Endodermal cell (in vitro differentiated cells): ENCODE measurements around the gene RBM28. TPM values are rescaled to one million over a fixed set of nuclear protein-coding genes. Genes with fewer than 3 reads are reported as not detected.

Source experiments
- DNase-seq: peaks from one replicate; pipeline ENCODE4 v3.0.0-alpha.2; 2017
- H3K27ac ChIP-seq: 2 replicates; pipeline ENCODE4 v1.5.1; 2013; ENCODE audit warnings: mild to moderate bottlenecking, low read depth, low read length, moderate library complexity
- H3K27me3 ChIP-seq: 2 replicates; pipeline ENCODE4 v1.6.1; 2013; ENCODE audit warnings: mild to moderate bottlenecking, low read length, moderate library complexity; ENCODE audit not compliant: insufficient read depth, control insufficient read depth, poor library complexity, severe bottlenecking
- H3K36me3 ChIP-seq: 2 replicates; pipeline ENCODE4 v1.7.0; 2013; ENCODE audit warnings: mild to moderate bottlenecking, low read length, moderate library complexity; ENCODE audit not compliant: control insufficient read depth, insufficient read depth
- H3K4me1 ChIP-seq: one replicate; pipeline ENCODE4 v1.7.0; 2013; ENCODE audit warnings: low read length; ENCODE audit not compliant: control insufficient read depth, insufficient read depth
- H3K4me3 ChIP-seq: 2 replicates; pipeline ENCODE4 v1.5.1; 2013; ENCODE audit warnings: mild to moderate bottlenecking, low read length, moderate library complexity
- H3K9ac ChIP-seq: 2 replicates; pipeline ENCODE4 v1.6.1; 2013; ENCODE audit warnings: mild to moderate bottlenecking, low read length, moderate library complexity; ENCODE audit not compliant: poor library complexity, severe bottlenecking; ENCODE audit errors: extremely low read depth
- H3K9me3 ChIP-seq: 2 replicates; pipeline ENCODE4 v1.6.1; 2013; ENCODE audit warnings: mild to moderate bottlenecking, low read length, moderate library complexity; ENCODE audit not compliant: control insufficient read depth
- H3K27ac Mint-ChIP-seq: 2 replicates; pipeline ENCODE4 v1.8.0; 2020; ENCODE audit warnings: mixed read lengths
- H3K27me3 Mint-ChIP-seq: 2 replicates; pipeline ENCODE4 v1.8.0; 2021; ENCODE audit warnings: mild to moderate bottlenecking, mixed read lengths; ENCODE audit not compliant: insufficient read depth
- H3K36me3 Mint-ChIP-seq: 2 replicates; pipeline ENCODE4 v1.8.0; 2020; ENCODE audit warnings: low read depth, mixed read lengths
- H3K4me1 Mint-ChIP-seq: 2 replicates; pipeline ENCODE4 v1.8.0; 2020; ENCODE audit warnings: mixed read lengths
- H3K4me3 Mint-ChIP-seq: 2 replicates; pipeline ENCODE4 v1.8.0; 2020; ENCODE audit warnings: mild to moderate bottlenecking, moderate library complexity, mixed read lengths
- H3K9me3 Mint-ChIP-seq: 2 replicates; pipeline ENCODE4 v1.8.0; 2020; ENCODE audit warnings: mild to moderate bottlenecking, mixed read lengths
- CTCF ChIP-seq: fragments of 200-600 bp; sonication (generic); conservative IDR thresholded peaks from 2 replicates; pipeline ENCODE4 v1.5.0; 2021; ENCODE audit warnings: antibody characterized with exemption, mild to moderate bottlenecking
- WGBS, 2 experiments: methylation state at CpG; one replicate each; pipeline versions ENCODE4 v1.1.5 to v1.1.7; 2013; ENCODE audit warnings: missing lambda C conversion rate in 2 of 2, mixed read lengths in 1 of 2; ENCODE audit not compliant: insufficient coverage in 1 of 2, insufficient read length in 1 of 2; 5-methylcytosine and 5-hydroxymethylcytosine counted together
- total RNA-seq, 2 donors: library from RNA; stranded (reverse); fragmentation: NEBNext Ultra II Directional in 1 of 2; extraction: Animal tissue kit (Norgen Biotek cat#: 25700) in 1 of 2; gene quantifications; 2 replicates in 1 of 2; 3 replicates in 1 of 2; pipeline ENCODE4 v1.2.1, GENCODE V29; 2021

RBM28 gene
- total RNA-seq, 2 donors from 2014 or later: 60.1 to 60.9 TPM

- Mint-ChIP-seq H3K36me3 (peaks cover 81% of the 10 kb centered on the region), H3K27me3 (no peaks in the 10 kb centered on the region), H3K27ac (no peak overlapping the region), H3K4me3 (no peak overlapping the region), H3K4me1 (no peaks in the 10 kb centered on the region), H3K9me3 (no peaks in the 10 kb centered on the region)
- no peaks in the 10 kb centered on the region for H3K4me1 ChIP-seq
- no peaks in the 10 kb centered on the region for H3K9me3 ChIP-seq
- H3K4me3 ChIP-seq: no peak overlapping the region
- DNase-seq: no peak
- H3K9ac ChIP-seq: no peak overlapping the region
- H3K27me3 ChIP-seq: no peaks in the 10 kb centered on the region
- TF ChIP-seq CTCF: no peak
- WGBS, 2 experiments: 92 to 94% methylated on average over 5 of the region's 5 CpGs
- no peak overlapping the region for H3K27ac ChIP-seq
- peaks cover 91% of the 10 kb centered on the region for H3K36me3 ChIP-seq
These were observed 22.7 kb downstream of the RBM28 start for GRCh38 chr7:128321044-128321422.

GRCh38 chr7:128318691-128319090 is 25.0 kb downstream of the RBM28 start:
- Mint-ChIP-seq H3K36me3 (peaks cover 83% of the 10 kb centered on the region), H3K27ac (no peak overlapping the region), H3K27me3 (no peaks in the 10 kb centered on the region), H3K9me3 (no peaks in the 10 kb centered on the region), H3K4me3 (no peak overlapping the region), H3K4me1 (no peaks in the 10 kb centered on the region)
- DNase-seq: no peak
- Histone ChIP-seq H3K4me3 (no peak overlapping the region), H3K9me3 (no peaks in the 10 kb centered on the region), H3K4me1 (no peaks in the 10 kb centered on the region), H3K9ac (no peak overlapping the region), H3K27ac (no peak overlapping the region), H3K27me3 (no peaks in the 10 kb centered on the region), H3K36me3 (peaks cover 91% of the 10 kb centered on the region)
- 95 to 96% methylated on average over 3 to 5 of the region's 5 CpGs for WGBS, 2 experiments
- TF ChIP-seq CTCF: no peak

GRCh38 chr7:128311013-128311412 is 32.7 kb downstream of the RBM28 start:
- Histone ChIP-seq H3K9me3 (no peaks in the 10 kb centered on the region), H3K27ac (no peak overlapping the region), H3K27me3 (no peaks in the 10 kb centered on the region), H3K9ac (no peak overlapping the region), H3K4me1 (no peaks in the 10 kb centered on the region), H3K36me3 (peaks cover 91% of the 10 kb centered on the region), H3K4me3 (no peak overlapping the region)
- Mint-ChIP-seq H3K9me3 (no peaks in the 10 kb centered on the region), H3K36me3 (peaks cover 86% of the 10 kb centered on the region), H3K27ac (no peak overlapping the region), H3K27me3 (no peaks in the 10 kb centered on the region), H3K4me3 (no peak overlapping the region), H3K4me1 (no peaks in the 10 kb centered on the region)
- DNase-seq: no peak
- WGBS, 2 experiments: 97 to 100% methylated on average over 3 of the region's 3 CpGs
- no peak for TF ChIP-seq CTCF
